Loucy (cell line): Measurements from ENCODE around the gene UNK.

Experiments
- H2AFZ ChIP-seq: fragments of 200-600 bp; sonication (generic); 2 replicates; pipeline ENCODE4 v1.6.0; 2016; ENCODE audit warnings: antibody characterized with exemption, mild to moderate bottlenecking, low read length, moderate library complexity
- H3F3A ChIP-seq: fragments of 200-600 bp; 2 replicates; pipeline ENCODE4 v1.6.0; 2016; ENCODE audit warnings: antibody characterized with exemption, low read depth, mild to moderate bottlenecking
- H3K27me3 ChIP-seq: fragments of 200-600 bp; sonication (generic); 2 replicates; pipeline ENCODE4 v1.6.1; 2014; ENCODE audit warnings: low read length, mild to moderate bottlenecking; ENCODE audit not compliant: insufficient read depth, poor library complexity, severe bottlenecking
- H3K36me3 ChIP-seq: fragments of 200-600 bp; sonication (generic); 2 replicates; pipeline ENCODE4 v1.6.1; 2016; ENCODE audit warnings: low read length; ENCODE audit not compliant: insufficient read depth
- H3K4me1 ChIP-seq: fragments of 200-600 bp; sonication (generic); 2 replicates; pipeline ENCODE4 v1.5.1; 2014; ENCODE audit warnings: low read length, mild to moderate bottlenecking; ENCODE audit not compliant: insufficient read depth, poor library complexity, severe bottlenecking
- H3K4me2 ChIP-seq: fragments of 200-600 bp; sonication (generic); 2 replicates; pipeline ENCODE4 v1.6.0; 2014; ENCODE audit warnings: antibody characterized with exemption, low read length, low read depth, mild to moderate bottlenecking; ENCODE audit not compliant: poor library complexity, severe bottlenecking
- H3K4me3 ChIP-seq: fragments of 200-600 bp; sonication (generic); 2 replicates; pipeline ENCODE4 v1.5.1; 2014; ENCODE audit warnings: low read length, mild to moderate bottlenecking, mixed read lengths; ENCODE audit not compliant: poor library complexity, severe bottlenecking
- H3K79me2 ChIP-seq: fragments of 200-600 bp; sonication (generic); 2 replicates; pipeline ENCODE4 v1.6.1; 2014; ENCODE audit warnings: low read length; ENCODE audit not compliant: insufficient read depth
- H3K9ac ChIP-seq: fragments of 200-600 bp; sonication (generic); 2 replicates; pipeline ENCODE4 v1.6.0; 2014; ENCODE audit warnings: mild to moderate bottlenecking, low read depth, low read length, moderate library complexity; ENCODE audit not compliant: poor library complexity, severe bottlenecking
- H3K9me2 ChIP-seq: fragments of 200-600 bp; sonication (generic); replicated peaks from 2 replicates; pipeline ENCODE4 v1.6.1; 2016; ENCODE audit warnings: low read depth, low read length, mixed read lengths
- H3K9me3 ChIP-seq: fragments of 200-600 bp; sonication (generic); 2 replicates; pipeline ENCODE4 v1.6.1; 2014; ENCODE audit warnings: mild to moderate bottlenecking, antibody characterized with exemption, low read length, low read depth; ENCODE audit not compliant: insufficient read depth
- H4K20me1 ChIP-seq: fragments of 200-600 bp; sonication (generic); 2 replicates; pipeline ENCODE4 v1.6.0; 2014; ENCODE audit warnings: antibody characterized with exemption, low read length, mild to moderate bottlenecking; ENCODE audit not compliant: insufficient read depth, poor library complexity, severe bottlenecking
- EZH2phosphoT487 ChIP-seq: fragments of 200-600 bp; IDR thresholded peaks from 2 replicates; pipeline ENCODE4 v1.6.1; 2018; ENCODE audit warnings: antibody characterized with exemption, mild to moderate bottlenecking, moderate library complexity, borderline replicate concordance
- TF ChIP-seq, protein P1 (sequence below): fragments of 200-600 bp; sonication (generic); conservative IDR thresholded peaks from 2 replicates; pipeline ENCODE4 v1.5.1; 2014; ENCODE audit warnings: mild to moderate bottlenecking, antibody characterized with exemption, low read length

UNK gene

DNA sequence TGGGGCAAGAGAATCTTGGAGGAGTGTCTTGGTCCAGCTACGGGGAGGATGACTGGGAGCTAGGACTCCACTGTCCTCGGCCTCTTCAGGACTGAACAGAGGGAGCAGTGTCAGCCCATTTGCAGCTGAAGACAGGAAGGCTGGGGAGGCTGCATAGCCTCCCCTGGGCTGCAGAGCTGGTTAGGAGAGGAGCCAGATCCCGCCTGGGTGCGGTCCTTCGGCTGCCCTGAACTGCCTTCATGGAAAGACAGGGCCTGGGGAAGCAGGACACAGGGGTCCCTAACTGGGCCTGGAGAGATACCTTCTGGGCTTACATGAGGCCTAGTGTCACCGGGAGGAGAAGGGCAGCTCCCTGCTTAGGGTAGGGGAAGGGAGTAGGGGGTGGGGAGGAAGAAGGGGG is 33.0 kb downstream of the UNK start:
- H3K4me1 ChIP-seq: no peaks in the 10 kb centered on the region
- no peaks in the 10 kb centered on the region for H3K9me3 ChIP-seq
- peaks cover 95% of the 10 kb centered on the region; the same call in 1 of the 2 replicates for H3K36me3 ChIP-seq
- H3K9ac ChIP-seq: no peak overlapping the region
- no peak overlapping the region for H3K4me2 ChIP-seq
- no peak for TF ChIP-seq EZH2phosphoT487
- TF ChIP-seq, protein P1, sequence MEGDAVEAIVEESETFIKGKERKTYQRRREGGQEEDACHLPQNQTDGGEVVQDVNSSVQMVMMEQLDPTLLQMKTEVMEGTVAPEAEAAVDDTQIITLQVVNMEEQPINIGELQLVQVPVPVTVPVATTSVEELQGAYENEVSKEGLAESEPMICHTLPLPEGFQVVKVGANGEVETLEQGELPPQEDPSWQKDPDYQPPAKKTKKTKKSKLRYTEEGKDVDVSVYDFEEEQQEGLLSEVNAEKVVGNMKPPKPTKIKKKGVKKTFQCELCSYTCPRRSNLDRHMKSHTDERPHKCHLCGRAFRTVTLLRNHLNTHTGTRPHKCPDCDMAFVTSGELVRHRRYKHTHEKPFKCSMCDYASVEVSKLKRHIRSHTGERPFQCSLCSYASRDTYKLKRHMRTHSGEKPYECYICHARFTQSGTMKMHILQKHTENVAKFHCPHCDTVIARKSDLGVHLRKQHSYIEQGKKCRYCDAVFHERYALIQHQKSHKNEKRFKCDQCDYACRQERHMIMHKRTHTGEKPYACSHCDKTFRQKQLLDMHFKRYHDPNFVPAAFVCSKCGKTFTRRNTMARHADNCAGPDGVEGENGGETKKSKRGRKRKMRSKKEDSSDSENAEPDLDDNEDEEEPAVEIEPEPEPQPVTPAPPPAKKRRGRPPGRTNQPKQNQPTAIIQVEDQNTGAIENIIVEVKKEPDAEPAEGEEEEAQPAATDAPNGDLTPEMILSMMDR: no peak
- no peaks in the 10 kb centered on the region for H3K27me3 ChIP-seq
- no peaks in the 10 kb centered on the region for H3K79me2 ChIP-seq
- peaks cover 3% of the 10 kb centered on the region for H4K20me1 ChIP-seq
- H3F3A ChIP-seq: no peaks in the 10 kb centered on the region
- no peaks in the 10 kb centered on the region for H3K9me2 ChIP-seq
- H3K4me3 ChIP-seq: no peak overlapping the region
- H2AFZ ChIP-seq: no peak overlapping the region

DNA sequence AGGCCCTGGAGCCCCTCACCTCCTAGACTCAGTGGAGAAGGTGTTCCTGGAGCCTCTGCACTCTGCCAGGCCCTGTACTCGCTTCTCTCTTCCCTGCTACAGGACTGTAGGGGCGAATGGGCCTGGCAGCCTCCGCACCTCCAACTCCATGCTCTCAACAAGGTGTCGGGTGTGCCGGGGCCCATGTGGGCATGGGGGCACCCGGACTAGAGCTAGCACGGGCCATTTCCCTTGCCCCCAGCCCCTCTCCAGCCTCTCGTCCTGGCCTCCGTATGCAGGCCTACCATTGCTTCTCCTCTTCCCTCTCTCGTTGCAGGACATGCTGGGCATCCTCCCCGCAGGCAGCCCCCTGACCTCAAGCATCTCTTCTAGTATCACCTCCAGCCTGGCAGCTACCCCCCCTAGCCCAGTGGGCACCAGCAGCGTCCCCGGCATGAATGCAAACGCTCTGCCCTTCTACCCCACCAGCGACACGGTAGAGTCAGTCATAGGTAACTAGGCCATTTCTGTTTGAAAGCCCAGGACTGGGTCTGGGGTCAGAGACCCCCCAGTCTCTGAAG is 33.8 kb downstream of the UNK start:
- Histone ChIP-seq H3K9me3 (no peaks in the 10 kb centered on the region), H3K4me3 (no peak overlapping the region), H3K27me3 (no peaks in the 10 kb centered on the region), H3K9ac (no peak overlapping the region), H3K36me3 (peaks cover 90% of the 10 kb centered on the region; the same call in 1 of the 2 replicates), H3K4me2 (no peak overlapping the region), H4K20me1 (peaks cover 3% of the 10 kb centered on the region), H3K79me2 (no peaks in the 10 kb centered on the region), H3F3A (no peaks in the 10 kb centered on the region), H3K4me1 (no peaks in the 10 kb centered on the region), H2AFZ (no peak overlapping the region), H3K9me2 (no peaks in the 10 kb centered on the region)
- TF ChIP-seq EZH2phosphoT487: no peak
- TF ChIP-seq, protein P1: no peak

DNA sequence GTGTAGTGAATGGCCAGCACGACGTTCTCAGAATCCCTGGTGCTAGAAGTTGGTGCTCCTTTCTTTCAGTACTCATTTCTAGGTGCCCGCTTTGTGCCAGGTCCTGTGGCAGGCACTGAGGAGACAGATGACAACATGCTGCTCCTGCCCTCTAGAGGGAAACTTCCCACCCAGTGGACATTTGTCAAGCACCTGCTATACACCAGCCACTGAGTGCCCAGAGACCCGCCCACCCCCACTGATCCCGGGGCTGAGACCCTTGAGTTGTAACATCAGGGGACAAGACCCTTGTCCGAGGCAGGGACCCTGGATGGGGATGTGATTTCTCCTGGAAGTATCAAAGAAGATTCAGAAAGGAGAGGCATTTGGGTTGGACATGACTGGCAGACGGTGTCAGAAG is 34.5 kb downstream of the UNK start:
- Histone ChIP-seq H3K9ac (no peak overlapping the region), H3K9me2 (no peaks in the 10 kb centered on the region), H3K4me3 (no peak overlapping the region), H3K79me2 (no peaks in the 10 kb centered on the region), H3K27me3 (no peaks in the 10 kb centered on the region), H4K20me1 (peaks cover 3% of the 10 kb centered on the region), H3K36me3 (peaks cover 90% of the 10 kb centered on the region; the same call in 1 of the 2 replicates), H3F3A (no peaks in the 10 kb centered on the region), H3K9me3 (no peaks in the 10 kb centered on the region), H2AFZ (no peak overlapping the region), H3K4me1 (no peaks in the 10 kb centered on the region), H3K4me2 (no peak overlapping the region)
- TF ChIP-seq EZH2phosphoT487: no peak
- TF ChIP-seq, protein P1: no peak
